MCF 10A (cell line): ENCODE measurements around the gene DNM2. TPM values are rescaled to one million over a fixed set of nuclear protein-coding genes. Genes with fewer than 3 reads are reported as not detected.

Source experiments
- BruUV-seq: library from RNA; stranded (reverse); fragments of 400-500 nt; replicated peaks from 2 replicates; lab custom pipeline; 2021; lab: Mats Ljungman, UMichigan
- CTCF ChIA-PET: fragments of 300-600 bp; sonication (Branson Sonifier 250); formaldehyde crosslinking; extraction: SDS; loops from one replicate; lab custom pipeline; 2021; ENCODE audit warnings: antibody characterized with exemption, inconsistent platforms; lab: Yijun Ruan, JAX
- POLR2A ChIA-PET: fragments of 300-600, 350-650 bp; sonication (Branson Sonifier 250); formaldehyde crosslinking; extraction: SDS; loops from one replicate; lab custom pipeline; 2020; ENCODE audit warnings: antibody characterized with exemption, inconsistent platforms; lab: Yijun Ruan, JAX
- DNase-seq: peaks from one replicate; pipeline ENCODE4 v3.0.0-alpha.2; 2018; ENCODE audit not compliant: unreplicated experiment
- H3K27ac Mint-ChIP-seq: one replicate; pipeline ENCODE4 v1.8.0; 2022; ENCODE audit warnings: mild to moderate bottlenecking, low read depth, mixed read lengths; ENCODE audit not compliant: unreplicated experiment
- H3K27me3 Mint-ChIP-seq: one replicate; pipeline ENCODE4 v1.8.0; 2022; ENCODE audit warnings: mixed read lengths; ENCODE audit not compliant: insufficient read depth, unreplicated experiment
- H3K36me3 Mint-ChIP-seq: one replicate; pipeline ENCODE4 v1.8.0; 2022; ENCODE audit warnings: mild to moderate bottlenecking, moderate library complexity, mixed read lengths; ENCODE audit not compliant: insufficient read depth, unreplicated experiment
- H3K4me1 Mint-ChIP-seq: one replicate; pipeline ENCODE4 v1.8.0; 2022; ENCODE audit warnings: mixed read lengths; ENCODE audit not compliant: insufficient read depth, unreplicated experiment
- H3K4me3 Mint-ChIP-seq: one replicate; pipeline ENCODE4 v1.8.0; 2022; ENCODE audit warnings: mild to moderate bottlenecking, moderate library complexity, mixed read lengths; ENCODE audit not compliant: unreplicated experiment
- H3K9me3 Mint-ChIP-seq: one replicate; pipeline ENCODE4 v1.8.0; 2022; ENCODE audit warnings: mixed read lengths; ENCODE audit not compliant: unreplicated experiment
- CTCF ChIP-seq: fragments of 200-600 bp; IDR thresholded peaks from one replicate; pipeline ENCODE4 v1.8.0; 2022; ENCODE audit warnings: antibody characterized with exemption, mild to moderate bottlenecking; ENCODE audit not compliant: unreplicated experiment
- intact Hi-C: fragments of 100-400 bp; cut with micrococcal nuclease; formaldehyde crosslinking; loops from 2 replicates; pipeline ENCODE4 v1.14.1; 2022
- total RNA-seq: library from RNA; stranded (reverse); gene quantifications from 2 replicates; pipeline ENCODE4 v1.2.3, GENCODE V29; 2022

DNM2 gene
- total RNA-seq, 1 experiment from 2014 or later = 114 TPM

- POLR2A ChIA-PET = no interaction called here
- H3K27me3 Mint-ChIP-seq = no peaks in the 10 kb centered on the region
- H3K27ac Mint-ChIP-seq = no peak overlapping the region
- no TSS peak for BruUV-seq
- no peak for TF ChIP-seq CTCF
- DNase-seq = no peak
- H3K4me3 Mint-ChIP-seq = no peak overlapping the region
- intact Hi-C loops = no loop called here
- peaks cover 6% of the 10 kb centered on the region for H3K4me1 Mint-ChIP-seq
- CTCF ChIA-PET = interaction anchor here (0.9 kb wide), 1 partner anchor 84 kb away, joined by 3 read pairs; no protein-coding TSS in a partner anchor
- peaks cover 87% of the 10 kb centered on the region for H3K36me3 Mint-ChIP-seq
- H3K9me3 Mint-ChIP-seq = no peaks in the 10 kb centered on the region
Measured at GRCh38 chr19:10776900-10777650, 59.2 kb downstream of the DNM2 start.

- CTCF ChIA-PET = no interaction called here
Measured at GRCh38 chr19:10780368-10780767, 62.5 kb downstream of the DNM2 start.

GRCh38 chr19:10782795-10783194 lies 64.9 kb downstream of the DNM2 start:
- peaks cover 98% of the 10 kb centered on the region for H3K36me3 Mint-ChIP-seq
- no peak for TF ChIP-seq CTCF
- H3K27me3 Mint-ChIP-seq = no peaks in the 10 kb centered on the region
- intact Hi-C loops = no loop called here
- H3K9me3 Mint-ChIP-seq = no peaks in the 10 kb centered on the region
- H3K4me1 Mint-ChIP-seq = peaks cover 6% of the 10 kb centered on the region
- DNase-seq = no peak
- H3K4me3 Mint-ChIP-seq = no peak overlapping the region
- no peak overlapping the region for H3K27ac Mint-ChIP-seq
- ChIA-PET CTCF (no interaction called here), POLR2A (interaction anchor here (0.8 kb wide), 1 partner anchor 13 kb away, joined by 4 read pairs; no protein-coding TSS in a partner anchor)
- BruUV-seq = no TSS peak

More at GRCh38 chr19:10780368-10780767, 62.5 kb downstream of the DNM2 start:
- BruUV-seq = no TSS peak
- TF ChIP-seq CTCF = no peak
- Mint-ChIP-seq H3K27ac (no peak overlapping the region), H3K4me1 (peaks cover 6% of the 10 kb centered on the region), H3K9me3 (no peaks in the 10 kb centered on the region), H3K4me3 (no peak overlapping the region), H3K27me3 (no peaks in the 10 kb centered on the region), H3K36me3 (peaks cover 87% of the 10 kb centered on the region)
- peak; percentile 92 for DNase-seq
- intact Hi-C loops = no loop called here
- POLR2A ChIA-PET = interaction anchor here (0.6 kb wide), 1 partner anchor 224 kb away, joined by 3 read pairs; no protein-coding TSS in a partner anchor

- H3K4me3 Mint-ChIP-seq = no peak overlapping the region
- peaks cover 6% of the 10 kb centered on the region for H3K4me1 Mint-ChIP-seq
- no peak for TF ChIP-seq CTCF
- no TSS peak for BruUV-seq
- no peaks in the 10 kb centered on the region for H3K9me3 Mint-ChIP-seq
- POLR2A ChIA-PET = interaction anchor here (0.7 kb wide), 1 partner anchor 62 kb away, joined by 3 read pairs; no protein-coding TSS in a partner anchor
- H3K27me3 Mint-ChIP-seq = no peaks in the 10 kb centered on the region
- CTCF ChIA-PET = no interaction called here
- peak overlapping the region; percentile 49 for H3K27ac Mint-ChIP-seq
- no peak for DNase-seq
- intact Hi-C loops = no loop called here
- H3K36me3 Mint-ChIP-seq = peaks cover 99% of the 10 kb centered on the region
Measured at GRCh38 chr19:10784257-10784656, 66.4 kb downstream of the DNM2 start.
